Hepatocyte (in vitro differentiated cells): ENCODE measurements around the gene SH3RF1.

ENCODE experiments used
- EZH2 ChIP-seq: fragments of 200-600 bp; sonication (generic); IDR thresholded peaks from 2 replicates; pipeline ENCODE4 v1.6.1; 2016; ENCODE audit warnings: antibody characterized with exemption, mild to moderate bottlenecking, borderline replicate concordance
- EZH2phosphoT487 ChIP-seq: fragments of 200-600 bp; sonication (generic); IDR thresholded peaks from one replicate; pipeline ENCODE4 v1.6.1; 2018; ENCODE audit warnings: antibody characterized with exemption, mild to moderate bottlenecking, low read depth, moderate library complexity; ENCODE audit not compliant: unreplicated experiment, severe bottlenecking
- TF ChIP-seq, protein P1 (sequence below): fragments of 200-600 bp; sonication (generic); IDR thresholded peaks from 2 replicates; pipeline ENCODE4 v1.5.1; 2016; ENCODE audit warnings: antibody characterized with exemption, mild to moderate bottlenecking; ENCODE audit not compliant: poor library complexity

DNA sequence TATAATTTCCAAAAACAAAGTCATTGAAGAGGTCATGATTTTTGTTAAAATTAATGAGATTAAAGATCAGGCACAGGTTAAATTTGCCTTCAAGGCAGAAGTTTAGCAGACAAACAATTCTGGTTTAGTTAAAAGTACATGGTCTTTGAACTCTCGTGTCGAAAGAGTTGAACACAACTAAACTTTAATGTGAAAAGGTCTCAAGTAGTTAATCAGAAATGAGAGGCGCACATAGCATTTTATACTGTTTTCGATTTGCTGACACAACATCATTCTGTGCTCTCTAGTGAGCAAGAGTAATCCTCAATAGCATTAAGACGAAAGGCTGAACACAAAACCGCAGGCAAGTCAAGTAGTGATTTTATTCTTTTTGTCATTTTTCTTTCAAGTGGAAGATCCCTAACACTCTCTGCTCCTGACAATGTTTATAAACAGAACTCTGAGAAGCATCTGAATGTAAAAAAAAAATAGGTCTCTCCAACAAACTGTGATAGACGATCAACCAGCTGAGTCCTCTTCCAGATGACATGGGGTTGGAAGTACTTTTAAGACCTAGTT, 49.8 kb downstream of the SH3RF1 start:
- TF ChIP-seq EZH2 (no peak), EZH2phosphoT487 (no peak)
- TF ChIP-seq, protein P1, sequence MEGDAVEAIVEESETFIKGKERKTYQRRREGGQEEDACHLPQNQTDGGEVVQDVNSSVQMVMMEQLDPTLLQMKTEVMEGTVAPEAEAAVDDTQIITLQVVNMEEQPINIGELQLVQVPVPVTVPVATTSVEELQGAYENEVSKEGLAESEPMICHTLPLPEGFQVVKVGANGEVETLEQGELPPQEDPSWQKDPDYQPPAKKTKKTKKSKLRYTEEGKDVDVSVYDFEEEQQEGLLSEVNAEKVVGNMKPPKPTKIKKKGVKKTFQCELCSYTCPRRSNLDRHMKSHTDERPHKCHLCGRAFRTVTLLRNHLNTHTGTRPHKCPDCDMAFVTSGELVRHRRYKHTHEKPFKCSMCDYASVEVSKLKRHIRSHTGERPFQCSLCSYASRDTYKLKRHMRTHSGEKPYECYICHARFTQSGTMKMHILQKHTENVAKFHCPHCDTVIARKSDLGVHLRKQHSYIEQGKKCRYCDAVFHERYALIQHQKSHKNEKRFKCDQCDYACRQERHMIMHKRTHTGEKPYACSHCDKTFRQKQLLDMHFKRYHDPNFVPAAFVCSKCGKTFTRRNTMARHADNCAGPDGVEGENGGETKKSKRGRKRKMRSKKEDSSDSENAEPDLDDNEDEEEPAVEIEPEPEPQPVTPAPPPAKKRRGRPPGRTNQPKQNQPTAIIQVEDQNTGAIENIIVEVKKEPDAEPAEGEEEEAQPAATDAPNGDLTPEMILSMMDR, result no peak
